H9 (cell line): ENCODE results near the gene APLP2. TPM values are rescaled to one million over a fixed set of nuclear protein-coding genes. Genes with fewer than 3 reads are reported as not detected.

Source experiments
- DNase-seq: peaks from one replicate; pipeline ENCODE4 v3.0.0-alpha.2; 2017
- H2AFZ ChIP-seq: one replicate; pipeline ENCODE4 v1.6.1; 2013; ENCODE audit warnings: mild to moderate bottlenecking, low read length, control low read depth, moderate library complexity
- H2AK5ac ChIP-seq: 2 replicates; pipeline ENCODE4 v1.6.1; 2013; ENCODE audit warnings: low read length, control low read depth, mixed read lengths; ENCODE audit not compliant: insufficient read length
- H2BK120ac ChIP-seq: one replicate; pipeline ENCODE4 v1.6.1; 2013; ENCODE audit warnings: low read depth, mild to moderate bottlenecking, low read length, control low read depth, inconsistent platforms; ENCODE audit not compliant: poor library complexity, severe bottlenecking
- H2BK12ac ChIP-seq: 2 replicates; pipeline ENCODE4 v1.6.1; 2013; ENCODE audit warnings: low read length, control low read depth, mixed read lengths, low read depth; ENCODE audit not compliant: insufficient read length
- H2BK15ac ChIP-seq: 2 replicates; pipeline ENCODE4 v1.6.1; 2013; ENCODE audit warnings: low read depth, low read length, control low read depth
- H2BK20ac ChIP-seq: one replicate; pipeline ENCODE4 v1.6.1; 2013; ENCODE audit warnings: low read depth, mild to moderate bottlenecking, low read length, control low read depth, inconsistent platforms; ENCODE audit not compliant: poor library complexity, severe bottlenecking
- H2BK5ac ChIP-seq: 2 replicates; pipeline ENCODE4 v1.6.1; 2013; ENCODE audit warnings: low read length, control low read depth, mixed read lengths; ENCODE audit not compliant: insufficient read length
- H3K14ac ChIP-seq: 2 replicates; pipeline ENCODE4 v1.6.1; 2013; ENCODE audit warnings: low read length, control low read depth; ENCODE audit not compliant: insufficient read depth
- H3K18ac ChIP-seq: 2 replicates; pipeline ENCODE4 v1.6.1; 2013; ENCODE audit warnings: low read depth, mild to moderate bottlenecking, mixed read lengths, low read length, control low read depth; ENCODE audit not compliant: insufficient read length
- H3K23ac ChIP-seq: 2 replicates; pipeline ENCODE4 v1.6.1; 2013; ENCODE audit warnings: low read length, control low read depth, mixed read lengths, low read depth; ENCODE audit not compliant: insufficient read length
- H3K23me2 ChIP-seq: 2 replicates; pipeline ENCODE4 v1.6.1; 2013; ENCODE audit warnings: low read depth, mild to moderate bottlenecking, mixed read lengths, low read length, control low read depth; ENCODE audit not compliant: insufficient read length, poor library complexity, severe bottlenecking
- H3K27ac ChIP-seq: 2 replicates; pipeline ENCODE4 v1.5.1; 2013; ENCODE audit warnings: low read length, control low read depth, mixed read lengths, low read depth; ENCODE audit not compliant: insufficient read length
- H3K27me3 ChIP-seq: 2 replicates; pipeline ENCODE4 v1.6.1; 2013; ENCODE audit warnings: low read length, control low read depth, inconsistent platforms; ENCODE audit not compliant: insufficient read depth
- H3K4ac ChIP-seq: 2 replicates; pipeline ENCODE4 v1.6.1; 2013; ENCODE audit warnings: low read depth, mild to moderate bottlenecking, control low read depth, inconsistent platforms, low read length, moderate library complexity
- H3K4me1 ChIP-seq: 2 replicates; pipeline ENCODE4 v1.6.1; 2013; ENCODE audit warnings: low read length, control low read depth, inconsistent platforms; ENCODE audit not compliant: insufficient read depth
- H3K4me2 ChIP-seq: 2 replicates; pipeline ENCODE4 v1.6.1; 2013; ENCODE audit warnings: low read length, control low read depth, mixed read lengths; ENCODE audit not compliant: insufficient read length, insufficient read depth
- H3K56ac ChIP-seq: 2 replicates; pipeline ENCODE4 v1.6.1; 2013; ENCODE audit warnings: low read depth, mild to moderate bottlenecking, mixed read lengths, low read length, control low read depth; ENCODE audit not compliant: insufficient read length
- H3K79me1 ChIP-seq: 2 replicates; pipeline ENCODE4 v1.6.1; 2013; ENCODE audit warnings: low read depth, mild to moderate bottlenecking, moderate library complexity, low read length, control low read depth, inconsistent platforms; ENCODE audit not compliant: insufficient read depth, poor library complexity, severe bottlenecking
- H3K79me2 ChIP-seq: 2 replicates; pipeline ENCODE4 v1.6.1; 2013; ENCODE audit warnings: low read length, control low read depth, inconsistent platforms; ENCODE audit not compliant: insufficient read depth
- H3K9ac ChIP-seq: 2 replicates; pipeline ENCODE4 v1.6.1; 2013; ENCODE audit warnings: low read length, control low read depth, mixed read lengths; ENCODE audit not compliant: insufficient read length; ENCODE audit errors: extremely low read depth
- H3K9me3 ChIP-seq: one replicate; pipeline ENCODE4 v1.6.1; 2013; ENCODE audit warnings: low read depth, low read length, inconsistent platforms; ENCODE audit not compliant: control insufficient read depth
- H3T11ph ChIP-seq: one replicate; pipeline ENCODE4 v1.6.1; 2013; ENCODE audit warnings: mild to moderate bottlenecking, low read length, control low read depth, inconsistent platforms
- H4K20me1 ChIP-seq: one replicate; pipeline ENCODE4 v1.6.1; 2013; ENCODE audit not compliant: control insufficient read depth, insufficient read length, insufficient read depth
- H4K5ac ChIP-seq: 2 replicates; pipeline ENCODE4 v1.6.1; 2013; ENCODE audit warnings: low read depth, mild to moderate bottlenecking, mixed read lengths, low read length, control low read depth; ENCODE audit not compliant: insufficient read length
- H4K8ac ChIP-seq: replicated peaks from 2 replicates; pipeline ENCODE4 v1.6.1; 2013; ENCODE audit warnings: low read length, control low read depth, mixed read lengths, low read depth; ENCODE audit not compliant: insufficient read length
- H4K91ac ChIP-seq: 2 replicates; pipeline ENCODE4 v1.6.1; 2013; ENCODE audit warnings: low read depth, mild to moderate bottlenecking, moderate library complexity, mixed read lengths, low read length, control low read depth; ENCODE audit not compliant: insufficient read length
- H3K27ac Mint-ChIP-seq, 3 experiments: 2 replicates in 2 of 3; 3 replicates in 1 of 3; pipeline ENCODE4 v1.8.0; 2020 to 2021; ENCODE audit warnings: mixed read lengths in 3 of 3, mild to moderate bottlenecking in 1 of 3, moderate library complexity in 1 of 3
- H3K27me3 Mint-ChIP-seq: 2 replicates; pipeline ENCODE4 v1.8.0; 2021; ENCODE audit warnings: low read depth, mild to moderate bottlenecking, moderate library complexity, mixed read lengths
- H3K36me3 Mint-ChIP-seq, 3 experiments: 2 replicates in 2 of 3; 3 replicates in 1 of 3; pipeline ENCODE4 v1.8.0; 2020 to 2021; ENCODE audit warnings: low read depth in 3 of 3, mixed read lengths in 3 of 3; ENCODE audit not compliant: insufficient read depth in 1 of 3
- H3K4me1 Mint-ChIP-seq, 2 experiments: 2 replicates each; pipeline ENCODE4 v1.8.0; 2020; ENCODE audit warnings: mixed read lengths in 2 of 2
- H3K4me3 Mint-ChIP-seq, 2 experiments: 2 replicates in 1 of 2; 3 replicates in 1 of 2; pipeline ENCODE4 v1.8.0; 2020 to 2021; ENCODE audit warnings: mild to moderate bottlenecking in 2 of 2, mixed read lengths in 2 of 2, moderate library complexity in 1 of 2
- H3K9me3 Mint-ChIP-seq, 2 experiments: 2 replicates in 1 of 2; 3 replicates in 1 of 2; pipeline ENCODE4 v1.8.0; 2020; ENCODE audit warnings: mild to moderate bottlenecking in 2 of 2, mixed read lengths in 2 of 2, moderate library complexity in 1 of 2
- CTCF ChIP-seq: fragments of 200-600 bp; sonication (generic); conservative IDR thresholded peaks from 3 replicates; pipeline ENCODE4 v1.8.0; 2021; ENCODE audit warnings: antibody characterized with exemption, mild to moderate bottlenecking
- WGBS: extraction: QIAGEN DNeasy Blood & Tissue Kit; methylation state at CpG from one replicate; pipeline ENCODE4 v1.1.7; 2013; ENCODE audit warnings: missing lambda C conversion rate, low lambda C conversion rate, mixed read lengths; ENCODE audit not compliant: insufficient read length; ENCODE audit errors: extremely low coverage; 5-methylcytosine and 5-hydroxymethylcytosine counted together
- total RNA-seq: library from RNA; stranded (reverse); gene quantifications from 2 replicates; pipeline ENCODE4 v1.2.1, GENCODE V29; 2021

APLP2 gene
- total RNA-seq, 1 experiment from 2014 or later, result 328 TPM

GRCh38 chr11:130174642-130175041 lies 104.9 kb downstream of the APLP2 start:
- Mint-ChIP-seq H3K27me3 (peaks cover 50% of the 10 kb centered on the region), H3K4me3 (no peak overlapping the region), H3K9me3 (peaks cover 4 to 6% of the 10 kb centered on the region in 2 experiments; a peak in 4 of 5 replicates), H3K27ac (no peak overlapping the region), H3K4me1 (peaks cover 4 to 5% of the 10 kb centered on the region in 2 experiments; a peak in 1 of 4 replicates), H3K36me3 (peaks cover 2 to 10% (median 9%) of the 10 kb centered on the region in 3 experiments; a peak in 4 of 7 replicates)
- no peak overlapping the region for H2BK15ac ChIP-seq
- H3K27ac ChIP-seq, result no peak overlapping the region
- H4K5ac ChIP-seq, result no peak overlapping the region
- H4K91ac ChIP-seq, result no peak overlapping the region
- no peak overlapping the region for H2BK12ac ChIP-seq
- H3K14ac ChIP-seq, result no peak overlapping the region
- no peak for TF ChIP-seq CTCF
- H3K4ac ChIP-seq, result no peak overlapping the region
- no peak overlapping the region for H3K23ac ChIP-seq
- H2BK5ac ChIP-seq, result no peak overlapping the region
- no peak overlapping the region for H3T11ph ChIP-seq
- no CpG with 5 or more reads among the region's 4 CpGs for WGBS
- H3K9me3 ChIP-seq, result no peaks in the 10 kb centered on the region
- H3K79me1 ChIP-seq, result no peaks in the 10 kb centered on the region
- H3K4me2 ChIP-seq, result no peak overlapping the region
- no peaks in the 10 kb centered on the region for H3K79me2 ChIP-seq
- no peak overlapping the region for H2AFZ ChIP-seq
- H3K4me1 ChIP-seq, result no peaks in the 10 kb centered on the region
- H3K9ac ChIP-seq, result no peak overlapping the region
- H3K23me2 ChIP-seq, result no peaks in the 10 kb centered on the region
- no peak overlapping the region for H3K56ac ChIP-seq
- no peak overlapping the region for H2BK20ac ChIP-seq
- H2AK5ac ChIP-seq, result no peak overlapping the region
- no peak overlapping the region for H4K8ac ChIP-seq
- no peak overlapping the region for H3K18ac ChIP-seq
- H3K27me3 ChIP-seq, result peaks cover 14% of the 10 kb centered on the region; the same call in 1 of the 2 replicates
- peaks cover 3% of the 10 kb centered on the region for H4K20me1 ChIP-seq
- H2BK120ac ChIP-seq, result no peak overlapping the region
- DNase-seq, result no peak
